HEK293 (cell line): ENCODE measurements around the gene BCAP31.

Experiments
- CTCF ChIA-PET: fragments of 350-600 bp; formaldehyde crosslinking; extraction: SDS; loops from one replicate; lab custom pipeline; 2021; ENCODE audit warnings: antibody characterized with exemption; lab: Yijun Ruan, JAX
- POLR2A ChIA-PET: fragments of 300-600 bp; formaldehyde crosslinking; extraction: SDS; loops from one replicate; lab custom pipeline; 2020; ENCODE audit warnings: antibody characterized with exemption, inconsistent platforms; lab: Yijun Ruan, JAX
- H3K27ac ChIP-seq: fragments of 200-500 bp; sonication (Bioruptor generic); 2 replicates; pipeline ENCODE4 v1.5.1; 2014; ENCODE audit warnings: low read depth, low read length, control low read depth, inconsistent platforms; ENCODE audit errors: extremely low read depth
- H3K36me3 ChIP-seq, 2 experiments: fragments of 200-500 bp in 1 of 2; sonication (Bioruptor generic) in 1 of 2; 1 replicate in 1 of 2; 2 replicates in 1 of 2; pipeline ENCODE4 v1.5.1; 2014 to 2017; ENCODE audit warnings: inconsistent platforms in 2 of 2, low read length in 2 of 2; ENCODE audit not compliant: control insufficient read depth in 2 of 2, insufficient read depth in 1 of 2
- H3K4me1 ChIP-seq: fragments of 200-500 bp; sonication (Bioruptor generic); 2 replicates; pipeline ENCODE4 v1.5.1; 2014; ENCODE audit warnings: mild to moderate bottlenecking, low read length, inconsistent platforms; ENCODE audit not compliant: control insufficient read depth, insufficient read depth
- H3K4me3 ChIP-seq: 2 replicates; pipeline ENCODE4 v1.5.1; 2011; ENCODE audit warnings: low read depth, mild to moderate bottlenecking, control low read depth, low read length, moderate library complexity
- H3K9me3 ChIP-seq: fragments of 200-500 bp; sonication (Bioruptor generic); 2 replicates; pipeline ENCODE4 v1.5.1; 2014; ENCODE audit warnings: low read depth, low read length, inconsistent platforms; ENCODE audit not compliant: control insufficient read depth, insufficient read depth
- EGR2 ChIP-seq: fragments of 450-650 bp; formaldehyde crosslinking; IDR thresholded peaks from 2 replicates; pipeline ENCODE4 v1.5.1; 2016; ENCODE audit warnings: low read depth, missing biosample characterization, missing genetic modification characterization
- GLI2 ChIP-seq: fragments of 450-650 bp; formaldehyde crosslinking; IDR thresholded peaks from 2 replicates; pipeline ENCODE4; 2017; ENCODE audit warnings: missing biosample characterization, missing genetic modification characterization, low read depth, borderline replicate concordance
- GLIS1 ChIP-seq: fragments of 450-650 bp; formaldehyde crosslinking; IDR thresholded peaks from 2 replicates; pipeline ENCODE4 v1.5.1; 2016; ENCODE audit warnings: missing biosample characterization, missing genetic modification characterization
- GLIS2 ChIP-seq: fragments of 450-650 bp; formaldehyde crosslinking; IDR thresholded peaks from 2 replicates; pipeline ENCODE4 v1.5.1; 2016; ENCODE audit warnings: missing biosample characterization, missing genetic modification characterization
- HIC1 ChIP-seq: fragments of 450-650 bp; formaldehyde crosslinking; IDR thresholded peaks from 2 replicates; pipeline ENCODE4 v1.5.1; 2016; ENCODE audit warnings: missing biosample characterization, missing genetic modification characterization
- HOXC10 ChIP-seq: sonication (generic); formaldehyde crosslinking; IDR thresholded peaks from 2 replicates; pipeline ENCODE4 v1.8.1; 2023; ENCODE audit warnings: mild to moderate bottlenecking, missing genetic modification reagents
- KLF1 ChIP-seq: fragments of 450-650 bp; formaldehyde crosslinking; IDR thresholded peaks from 2 replicates; pipeline ENCODE4 v1.5.1; 2016; ENCODE audit warnings: missing biosample characterization, missing genetic modification characterization
- KLF7 ChIP-seq: fragments of 450-650 bp; formaldehyde crosslinking; IDR thresholded peaks from 2 replicates; pipeline ENCODE4 v1.5.1; 2016; ENCODE audit warnings: missing biosample characterization, missing genetic modification characterization, borderline replicate concordance
- SP2 ChIP-seq: fragments of 450-650 bp; formaldehyde crosslinking; IDR thresholded peaks from 2 replicates; pipeline ENCODE4 v1.5.1; 2016; ENCODE audit warnings: missing biosample characterization, missing genetic modification characterization
- SP7 ChIP-seq: fragments of 450-650 bp; formaldehyde crosslinking; IDR thresholded peaks from 2 replicates; pipeline ENCODE4 v1.5.1; 2016; ENCODE audit warnings: missing biosample characterization, missing genetic modification characterization
- ZBTB1 ChIP-seq: fragments of 450-650 bp; formaldehyde crosslinking; IDR thresholded peaks from 2 replicates; pipeline ENCODE4 v1.5.1; 2016; ENCODE audit warnings: missing biosample characterization, missing genetic modification characterization
- ZFHX2 ChIP-seq: fragments of 450-650 bp; formaldehyde crosslinking; conservative IDR thresholded peaks from 2 replicates; pipeline ENCODE4 v1.5.1; 2016; ENCODE audit warnings: missing biosample characterization, missing genetic modification characterization
- ZFP37 ChIP-seq: fragments of 450-650 bp; formaldehyde crosslinking; IDR thresholded peaks from 2 replicates; pipeline ENCODE4 v1.5.1; 2016; ENCODE audit warnings: missing biosample characterization, missing genetic modification characterization
- ZNF169 ChIP-seq: fragments of 450-650 bp; formaldehyde crosslinking; IDR thresholded peaks from 2 replicates; pipeline ENCODE4 v1.5.1; 2016; ENCODE audit warnings: missing biosample characterization, missing genetic modification characterization
- ZNF18 ChIP-seq: fragments of 450-650 bp; formaldehyde crosslinking; IDR thresholded peaks from 2 replicates; pipeline ENCODE4 v1.5.1; 2016; ENCODE audit warnings: missing biosample characterization, missing genetic modification characterization
- ZNF19 ChIP-seq: fragments of 450-650 bp; formaldehyde crosslinking; IDR thresholded peaks from 2 replicates; pipeline ENCODE4; 2016; ENCODE audit warnings: missing biosample characterization, missing genetic modification characterization, low read depth
- ZNF2 ChIP-seq: fragments of 450-650 bp; formaldehyde crosslinking; IDR thresholded peaks from 2 replicates; pipeline ENCODE4 v1.5.1; 2016; ENCODE audit warnings: missing biosample characterization, missing genetic modification characterization
- ZNF521 ChIP-seq: fragments of 450-650 bp; formaldehyde crosslinking; IDR thresholded peaks from 2 replicates; pipeline ENCODE4 v1.5.1; 2017; ENCODE audit warnings: missing biosample characterization, mild to moderate bottlenecking, missing genetic modification characterization
- ZNF561 ChIP-seq: fragments of 450-650 bp; IDR thresholded peaks from 2 replicates; pipeline ENCODE4 v1.5.1; 2018; ENCODE audit warnings: missing biosample characterization, missing genetic modification characterization, borderline replicate concordance
- ZNF580 ChIP-seq: fragments of 450-650 bp; formaldehyde crosslinking; IDR thresholded peaks from 2 replicates; pipeline ENCODE4 v1.5.1; 2016; ENCODE audit warnings: missing biosample characterization, missing genetic modification characterization
- ZNF624 ChIP-seq: fragments of 450-650 bp; formaldehyde crosslinking; IDR thresholded peaks from 2 replicates; pipeline ENCODE4 v1.5.1; 2017; ENCODE audit warnings: missing biosample characterization, missing genetic modification characterization
- ZNF664 ChIP-seq: fragments of 450-650 bp; formaldehyde crosslinking; IDR thresholded peaks from 2 replicates; pipeline ENCODE4 v1.5.1; 2016; ENCODE audit warnings: missing biosample characterization, missing genetic modification characterization
- ZNF791 ChIP-seq: fragments of 450-650 bp; formaldehyde crosslinking; IDR thresholded peaks from 2 replicates; pipeline ENCODE4 v1.5.1; 2016; ENCODE audit warnings: missing biosample characterization, missing genetic modification characterization

BCAP31 gene

GRCh38 chrX:153686711-153687110 is 37.5 kb downstream of the BCAP31 start:
- Histone ChIP-seq H3K4me1 (no peaks in the 10 kb centered on the region), H3K36me3 (peaks cover 0 to 23% of the 10 kb centered on the region in 2 experiments; a peak in 1 of 3 replicates), H3K4me3 (no peak overlapping the region), H3K9me3 (no peaks in the 10 kb centered on the region), H3K27ac (no peak overlapping the region)
- ChIA-PET CTCF (interaction anchor here (0.6 to 3.0 kb wide), 3 partner anchors 18 to 62 kb away, joined by 3 to 15 read pairs (median 3); no protein-coding TSS in a partner anchor), POLR2A (interaction anchor here (0.6 kb wide), 1 partner anchor 18 kb away, joined by 3 read pairs; no protein-coding TSS in a partner anchor)
- TF ChIP-seq ZNF18 (no peak), GLIS1 (tag by site-specific recombination) (0 out of 2 replicates have a peak, but pooled peaks have one; percentile 19), KLF1 (peak; percentile 52; the same call in 1 of the 2 replicates)

- 0 out of 2 replicates have a peak, but pooled peaks have one; percentile 15 for TF ChIP-seq GLIS2 (tag by site-specific recombination)
- TF ChIP-seq ZNF624 (tag by site-specific recombination), result no peak
- TF ChIP-seq ZNF664 (tag by site-specific recombination), result no peak
- no peak for TF ChIP-seq SP2
- no peak for TF ChIP-seq HIC1 (tag by site-specific recombination)
- no peak for TF ChIP-seq KLF7 (tag by site-specific recombination)
- no peak for TF ChIP-seq ZNF2 (tag by site-specific recombination)
- TF ChIP-seq ZBTB1, result no peak
- peak; percentile 93 for TF ChIP-seq ZFHX2 (tag by site-specific recombination)
- TF ChIP-seq SP7 (tag by site-specific recombination), result no peak
- no peak for TF ChIP-seq ZNF19 (tag by site-specific recombination)
- no peak for TF ChIP-seq ZNF521
- no peak for TF ChIP-seq HOXC10 (CRISPR knock-in tag)
- peak; percentile 65 for TF ChIP-seq KLF1
- TF ChIP-seq ZFP37 (tag by site-specific recombination), result no peak
- no peak for TF ChIP-seq ZNF169 (tag by site-specific recombination)
- TF ChIP-seq ZNF580, result no peak
- no peak for TF ChIP-seq ZNF561 (tag by site-specific recombination)
- peak; percentile 80 for TF ChIP-seq EGR2 (tag by site-specific recombination)
- TF ChIP-seq GLI2 (tag by site-specific recombination), result no peak
- TF ChIP-seq ZNF791 (tag by site-specific recombination), result no peak
- CTCF ChIA-PET, result interaction anchor here (0.6 to 3.0 kb wide), 3 partner anchors 18 to 259 kb away, joined by 3 to 15 read pairs (median 4); no protein-coding TSS in a partner anchor
- Histone ChIP-seq H3K9me3 (no peaks in the 10 kb centered on the region), H3K4me1 (no peaks in the 10 kb centered on the region), H3K36me3 (peaks cover 0 to 17% of the 10 kb centered on the region in 2 experiments; a peak in 1 of 3 replicates), H3K27ac (no peak overlapping the region), H3K4me3 (no peak overlapping the region)
- POLR2A ChIA-PET, result no interaction called here
Measured at GRCh38 chrX:153685751-153686696, 38.2 kb downstream of the BCAP31 start.
